ENCODE results near the gene KYNU. TPM values are rescaled to one million over a fixed set of nuclear protein-coding genes. Genes with fewer than 3 reads are reported as not detected.
"Not testable (repeated sequence)": the region's sequence is repeated elsewhere in the genome, so short reads cannot be mapped to it uniquely, and the experiment has no call there.

KYNU gene
- total RNA-seq, 6 experiments from 2014 or later, result 0.17 to 0.63 (median 0.34) TPM; not detected in 1

DNA sequence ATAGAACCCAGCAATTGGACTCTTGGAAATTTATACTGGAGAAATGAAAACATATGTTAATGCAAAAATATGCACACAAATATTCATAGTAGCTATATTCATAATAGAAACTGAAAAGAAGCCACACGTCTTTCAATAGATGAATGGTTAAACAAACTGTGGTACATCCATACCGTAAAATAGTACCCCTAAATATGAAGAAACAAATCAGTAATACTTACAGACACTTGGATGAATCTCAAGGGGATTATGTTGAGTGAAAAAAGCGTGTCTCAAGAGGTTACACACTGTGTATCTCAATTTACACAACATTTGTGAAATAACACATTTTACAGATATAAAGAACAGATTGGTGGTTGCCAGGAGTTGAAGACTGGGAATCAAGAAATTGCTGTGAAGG, 190.6 kb downstream of the KYNU start:
- no peaks in the 10 kb centered on the region for H3K27me3 Mint-ChIP-seq (ENCODE audit: insufficient read depth)

DNA sequence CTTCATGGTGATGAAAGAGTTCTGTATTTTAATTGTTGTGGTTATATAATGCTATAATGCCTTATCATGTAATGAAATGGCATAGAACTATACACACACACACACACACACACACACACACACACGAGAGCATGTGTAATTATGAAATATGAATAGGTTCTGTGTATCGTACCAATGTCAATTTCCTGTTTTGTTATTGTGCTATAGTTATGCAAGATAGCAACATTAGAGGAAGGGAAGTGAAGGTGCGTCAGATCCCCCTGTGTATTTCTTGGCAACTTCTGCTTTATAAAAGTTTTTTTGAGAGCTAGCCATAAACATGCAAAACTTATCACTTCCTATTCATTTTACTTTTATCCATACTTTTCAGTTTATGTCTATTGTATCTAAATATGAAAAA, 191.0 kb downstream of the KYNU start:
- no peaks in the 10 kb centered on the region for H3K4me1 Mint-ChIP-seq (ENCODE audit: low read depth)
- H3K27me3 Mint-ChIP-seq (ENCODE audit: insufficient read depth), result no peaks in the 10 kb centered on the region
- no peak for DNase-seq
- no peak overlapping the region for H3K27ac Mint-ChIP-seq
- H3K36me3 Mint-ChIP-seq (ENCODE audit: low read depth), result no peaks in the 10 kb centered on the region
- TF ChIP-seq, protein P1, sequence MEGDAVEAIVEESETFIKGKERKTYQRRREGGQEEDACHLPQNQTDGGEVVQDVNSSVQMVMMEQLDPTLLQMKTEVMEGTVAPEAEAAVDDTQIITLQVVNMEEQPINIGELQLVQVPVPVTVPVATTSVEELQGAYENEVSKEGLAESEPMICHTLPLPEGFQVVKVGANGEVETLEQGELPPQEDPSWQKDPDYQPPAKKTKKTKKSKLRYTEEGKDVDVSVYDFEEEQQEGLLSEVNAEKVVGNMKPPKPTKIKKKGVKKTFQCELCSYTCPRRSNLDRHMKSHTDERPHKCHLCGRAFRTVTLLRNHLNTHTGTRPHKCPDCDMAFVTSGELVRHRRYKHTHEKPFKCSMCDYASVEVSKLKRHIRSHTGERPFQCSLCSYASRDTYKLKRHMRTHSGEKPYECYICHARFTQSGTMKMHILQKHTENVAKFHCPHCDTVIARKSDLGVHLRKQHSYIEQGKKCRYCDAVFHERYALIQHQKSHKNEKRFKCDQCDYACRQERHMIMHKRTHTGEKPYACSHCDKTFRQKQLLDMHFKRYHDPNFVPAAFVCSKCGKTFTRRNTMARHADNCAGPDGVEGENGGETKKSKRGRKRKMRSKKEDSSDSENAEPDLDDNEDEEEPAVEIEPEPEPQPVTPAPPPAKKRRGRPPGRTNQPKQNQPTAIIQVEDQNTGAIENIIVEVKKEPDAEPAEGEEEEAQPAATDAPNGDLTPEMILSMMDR (IDR thresholded peaks at IDR 0.05), result no peak
- H3K4me3 Mint-ChIP-seq, result no peak overlapping the region
- peaks cover 8% of the 10 kb centered on the region for H3K9me3 Mint-ChIP-seq

More for the DNA sequence above, 190.6 kb downstream of the KYNU start:
- no peaks in the 10 kb centered on the region for H3K4me1 Mint-ChIP-seq (ENCODE audit: low read depth)
- no peak overlapping the region for H3K4me3 Mint-ChIP-seq
- DNase-seq, result no peak
- H3K36me3 Mint-ChIP-seq (ENCODE audit: low read depth), result no peaks in the 10 kb centered on the region
- TF ChIP-seq, protein P1 (IDR thresholded peaks at IDR 0.05), result no peak
- H3K27ac Mint-ChIP-seq, result no peak overlapping the region
- H3K9me3 Mint-ChIP-seq, result peaks cover 8% of the 10 kb centered on the region; the same call in 1 of the 2 replicates

DNA sequence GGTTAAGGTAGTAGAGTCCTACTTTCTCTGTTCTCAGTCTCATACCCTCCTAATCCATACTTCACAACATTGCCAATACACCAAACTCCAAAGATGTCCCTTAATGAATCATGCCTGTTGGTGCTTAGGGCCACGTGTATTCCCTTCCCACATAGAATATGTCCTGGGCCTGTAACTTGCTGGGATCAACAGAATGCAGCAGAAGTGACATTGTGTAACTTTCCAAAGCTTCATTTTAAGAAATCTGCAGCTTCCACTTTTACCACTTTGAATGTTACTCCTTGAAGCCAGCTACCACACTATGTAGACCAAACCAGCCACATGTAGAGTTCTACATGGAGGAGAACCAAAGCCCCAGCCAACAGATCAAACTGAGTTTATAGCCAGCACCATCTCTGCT, 193.2 kb downstream of the KYNU start:
- Mint-ChIP-seq H3K36me3 (ENCODE audit: low read depth) (no peaks in the 10 kb centered on the region), H3K9me3 (peaks cover 15% of the 10 kb centered on the region), H3K27me3 (ENCODE audit: insufficient read depth) (no peaks in the 10 kb centered on the region), H3K27ac (no peak overlapping the region), H3K4me1 (ENCODE audit: low read depth) (no peaks in the 10 kb centered on the region), H3K4me3 (no peak overlapping the region)
- no peak for DNase-seq
- TF ChIP-seq, protein P1 (IDR thresholded peaks at IDR 0.05), result no peak

DNA sequence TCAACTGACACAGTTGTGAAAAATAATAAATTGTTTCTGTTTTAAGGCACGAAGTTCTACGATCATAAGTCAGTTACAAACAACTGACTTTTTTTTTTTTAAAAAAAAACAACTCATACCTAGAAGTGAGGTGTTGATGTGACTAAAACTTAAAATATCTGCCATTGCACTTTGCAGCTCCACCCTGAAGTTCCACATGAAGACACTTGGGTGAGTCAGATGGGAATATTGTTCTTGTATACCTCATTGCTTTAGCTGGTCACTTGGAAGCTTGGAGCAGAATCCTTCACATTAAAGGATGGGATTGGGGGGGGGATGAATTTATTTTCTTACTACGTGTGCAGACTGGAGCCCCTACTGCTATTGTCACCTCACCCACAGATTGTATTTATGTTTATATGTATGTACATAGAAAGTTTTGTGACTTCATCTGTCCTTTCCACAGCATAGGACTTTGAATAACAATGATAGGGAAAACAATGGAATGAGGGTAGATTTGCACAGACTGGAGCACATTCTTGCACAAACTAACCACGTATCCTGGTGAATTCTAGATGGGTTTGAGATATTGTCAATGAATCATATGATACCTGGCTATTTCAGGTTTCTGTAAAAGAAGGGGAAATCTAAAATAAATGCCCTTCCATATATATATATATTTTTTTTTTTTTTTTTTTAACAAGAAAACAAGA, 193.9 kb downstream of the KYNU start:
- no peak overlapping the region for H3K4me3 Mint-ChIP-seq
- no peaks in the 10 kb centered on the region for H3K36me3 Mint-ChIP-seq (ENCODE audit: low read depth)
- DNase-seq, result no peak
- H3K9me3 Mint-ChIP-seq, result peaks cover 15% of the 10 kb centered on the region
- H3K27me3 Mint-ChIP-seq (ENCODE audit: insufficient read depth), result no peaks in the 10 kb centered on the region
- TF ChIP-seq, protein P1 (IDR thresholded peaks at IDR 0.05), result no peak
- no peak overlapping the region for H3K27ac Mint-ChIP-seq
- no peaks in the 10 kb centered on the region for H3K4me1 Mint-ChIP-seq (ENCODE audit: low read depth)

DNA sequence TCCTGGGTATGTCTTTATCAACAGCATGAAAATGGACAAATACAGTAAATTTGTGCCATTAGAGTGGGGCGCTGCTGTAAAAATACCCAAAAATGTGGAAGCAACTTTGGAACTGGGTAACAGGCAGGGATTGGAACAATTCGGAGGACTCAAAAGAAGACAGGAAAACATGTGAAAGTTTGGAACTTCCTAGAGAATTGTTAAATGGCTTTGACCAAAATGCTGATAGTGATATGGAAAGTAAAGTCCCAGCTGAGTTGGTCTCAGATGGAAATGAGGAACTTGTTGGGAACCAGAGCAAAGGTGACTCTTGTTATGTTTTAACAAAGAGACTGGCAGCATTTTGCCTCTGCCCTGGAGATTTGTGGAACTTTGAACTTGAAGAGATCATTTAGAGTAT, 197.4 kb downstream of the KYNU start:
- H3K4me1 Mint-ChIP-seq (ENCODE audit: low read depth); H3K27ac Mint-ChIP-seq; DNase-seq; H3K27me3 Mint-ChIP-seq (ENCODE audit: insufficient read depth); H3K36me3 Mint-ChIP-seq (ENCODE audit: low read depth); H3K4me3 Mint-ChIP-seq: not testable (repeated sequence)
- H3K9me3 Mint-ChIP-seq, result peaks cover 15% of the 10 kb centered on the region

DNA sequence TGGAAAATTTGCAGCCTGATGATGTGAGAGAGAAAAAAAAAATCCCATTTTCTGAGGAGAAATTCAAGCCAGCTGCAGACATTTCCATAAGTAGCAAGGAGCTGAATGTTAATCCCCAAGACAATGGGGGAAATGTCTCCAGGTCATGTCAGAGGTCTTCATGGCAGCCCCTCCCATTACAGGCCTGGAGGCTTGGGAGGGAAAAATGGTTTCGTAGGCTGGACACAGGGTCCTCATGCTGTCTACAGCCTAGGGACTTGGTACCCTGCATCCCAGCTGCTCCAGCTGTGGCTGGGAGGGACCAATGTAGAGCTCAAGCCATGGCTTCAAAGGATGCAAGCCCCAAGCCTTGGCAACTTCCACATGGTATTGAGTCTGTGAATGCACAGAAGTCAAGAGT, 198.2 kb downstream of the KYNU start:
- H3K9me3 Mint-ChIP-seq, result peaks cover 15% of the 10 kb centered on the region
- no peak overlapping the region for H3K27ac Mint-ChIP-seq
- no peaks in the 10 kb centered on the region for H3K4me1 Mint-ChIP-seq (ENCODE audit: low read depth)
- no peak for DNase-seq
- H3K36me3 Mint-ChIP-seq (ENCODE audit: low read depth), result no peaks in the 10 kb centered on the region
- TF ChIP-seq, protein P1 (IDR thresholded peaks at IDR 0.05), result no peak
- no peaks in the 10 kb centered on the region for H3K27me3 Mint-ChIP-seq (ENCODE audit: insufficient read depth)
- H3K4me3 Mint-ChIP-seq, result no peak overlapping the region

All from HFFc6 (cell line).